ENCODE measurements around the gene IL2RG. TPM values are rescaled to one million over a fixed set of nuclear protein-coding genes. Genes with fewer than 3 reads are reported as not detected.

The IL2RG gene
- total and polyA plus RNA-seq, 2 experiments from 2014 or later: 0.26 TPM; not detected in 1

DNA sequence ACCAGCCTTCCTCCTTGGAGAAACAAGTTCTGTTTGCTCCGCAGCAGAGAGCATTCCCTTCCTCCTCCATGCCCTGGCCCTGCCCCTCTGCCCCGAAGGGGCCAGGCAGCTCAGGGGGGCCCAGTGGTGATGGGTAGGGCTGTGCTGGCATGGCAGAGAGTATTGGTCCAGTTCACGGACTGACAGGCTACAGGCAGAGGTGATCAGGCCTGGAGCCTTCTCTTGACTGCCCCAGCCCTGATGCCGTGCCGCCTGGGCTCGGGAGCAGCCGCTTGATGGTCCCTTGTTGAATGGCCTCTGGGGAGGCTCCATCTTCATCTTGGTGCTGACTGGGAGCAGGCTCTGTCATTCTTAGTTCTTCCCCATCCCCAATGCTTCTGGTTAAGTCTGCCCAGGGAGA is 42.8 kb upstream of the IL2RG start:
- no peak for DNase-seq (ENCODE audit: low spot score)
- H2AFZ ChIP-seq: no peak overlapping the region
- H3K4me3 Mint-ChIP-seq: no peak overlapping the region

More for the DNA sequence above, 42.8 kb upstream of the IL2RG start:
- peaks cover 4% of the 10 kb centered on the region for H3K27me3 Mint-ChIP-seq (ENCODE audit: insufficient read depth, low read depth, poor library complexity)
- H3K9me2 ChIP-seq (ENCODE audit: insufficient read depth): no peaks in the 10 kb centered on the region
- H3K4me1 ChIP-seq (ENCODE audit: insufficient read depth): no peaks in the 10 kb centered on the region
- no peaks in the 10 kb centered on the region for H3K79me2 ChIP-seq (replicated peaks; ENCODE audit: insufficient read depth)
- H3K4me1 Mint-ChIP-seq: no peaks in the 10 kb centered on the region
- H3F3A ChIP-seq (replicated peaks; ENCODE audit: low read depth): no peaks in the 10 kb centered on the region
- H3K36me3 Mint-ChIP-seq (ENCODE audit: low read depth): peaks cover 12% of the 10 kb centered on the region; the same call in 1 of the 3 replicates
- H3K4me3 ChIP-seq: no peak overlapping the region
- H3K4me2 ChIP-seq: no peak overlapping the region
- H3K27ac Mint-ChIP-seq: no peak overlapping the region
- ATAC-seq: no peak
- H3K36me3 ChIP-seq (ENCODE audit: insufficient read depth): no peaks in the 10 kb centered on the region
- no peaks in the 10 kb centered on the region for H3K27me3 ChIP-seq (ENCODE audit: insufficient read depth)
- TF ChIP-seq, protein P1, sequence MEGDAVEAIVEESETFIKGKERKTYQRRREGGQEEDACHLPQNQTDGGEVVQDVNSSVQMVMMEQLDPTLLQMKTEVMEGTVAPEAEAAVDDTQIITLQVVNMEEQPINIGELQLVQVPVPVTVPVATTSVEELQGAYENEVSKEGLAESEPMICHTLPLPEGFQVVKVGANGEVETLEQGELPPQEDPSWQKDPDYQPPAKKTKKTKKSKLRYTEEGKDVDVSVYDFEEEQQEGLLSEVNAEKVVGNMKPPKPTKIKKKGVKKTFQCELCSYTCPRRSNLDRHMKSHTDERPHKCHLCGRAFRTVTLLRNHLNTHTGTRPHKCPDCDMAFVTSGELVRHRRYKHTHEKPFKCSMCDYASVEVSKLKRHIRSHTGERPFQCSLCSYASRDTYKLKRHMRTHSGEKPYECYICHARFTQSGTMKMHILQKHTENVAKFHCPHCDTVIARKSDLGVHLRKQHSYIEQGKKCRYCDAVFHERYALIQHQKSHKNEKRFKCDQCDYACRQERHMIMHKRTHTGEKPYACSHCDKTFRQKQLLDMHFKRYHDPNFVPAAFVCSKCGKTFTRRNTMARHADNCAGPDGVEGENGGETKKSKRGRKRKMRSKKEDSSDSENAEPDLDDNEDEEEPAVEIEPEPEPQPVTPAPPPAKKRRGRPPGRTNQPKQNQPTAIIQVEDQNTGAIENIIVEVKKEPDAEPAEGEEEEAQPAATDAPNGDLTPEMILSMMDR (conservative IDR thresholded peaks at IDR 0.05; ENCODE audit: low read depth in 2 of 2): no peak
- no peak for TF ChIP-seq REST (IDR thresholded peaks at IDR 0.05; ENCODE audit: unreplicated experiment)
- TF ChIP-seq STAT1 (IDR thresholded peaks at IDR 0.05; ENCODE audit: unreplicated experiment): no peak
- no peak for TF ChIP-seq EZH2 (IDR thresholded peaks at IDR 0.05; ENCODE audit: low read depth, unreplicated experiment)
- no peak for TF ChIP-seq ZNF114 (CRISPR knock-in tag; IDR thresholded peaks at IDR 0.05)
- TF ChIP-seq ZNF462 (CRISPR knock-in tag; IDR thresholded peaks at IDR 0.05): no peak
- no peak for TF ChIP-seq JUNB (IDR thresholded peaks at IDR 0.05; ENCODE audit: unreplicated experiment)
- no peaks in the 10 kb centered on the region for H4K20me1 ChIP-seq (replicated peaks; ENCODE audit: insufficient read depth)
- no peaks in the 10 kb centered on the region for H3K9me3 Mint-ChIP-seq
- H3K27ac ChIP-seq (ENCODE audit: low read depth): no peak overlapping the region

All from GM23338 (cell line).